HG02678 (cell line): ENCODE results near the gene TRIM10.

Source experiments
- ATAC-seq: cut with Tn5 transposase; IDR thresholded peaks from one replicate; pipeline ENCODE4 v1.9.1; 2021; ENCODE audit warnings: mild to moderate bottlenecking, moderate library complexity; ENCODE audit not compliant: unreplicated experiment

TRIM10 gene, protein sequence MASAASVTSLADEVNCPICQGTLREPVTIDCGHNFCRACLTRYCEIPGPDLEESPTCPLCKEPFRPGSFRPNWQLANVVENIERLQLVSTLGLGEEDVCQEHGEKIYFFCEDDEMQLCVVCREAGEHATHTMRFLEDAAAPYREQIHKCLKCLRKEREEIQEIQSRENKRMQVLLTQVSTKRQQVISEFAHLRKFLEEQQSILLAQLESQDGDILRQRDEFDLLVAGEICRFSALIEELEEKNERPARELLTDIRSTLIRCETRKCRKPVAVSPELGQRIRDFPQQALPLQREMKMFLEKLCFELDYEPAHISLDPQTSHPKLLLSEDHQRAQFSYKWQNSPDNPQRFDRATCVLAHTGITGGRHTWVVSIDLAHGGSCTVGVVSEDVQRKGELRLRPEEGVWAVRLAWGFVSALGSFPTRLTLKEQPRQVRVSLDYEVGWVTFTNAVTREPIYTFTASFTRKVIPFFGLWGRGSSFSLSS

DNA sequence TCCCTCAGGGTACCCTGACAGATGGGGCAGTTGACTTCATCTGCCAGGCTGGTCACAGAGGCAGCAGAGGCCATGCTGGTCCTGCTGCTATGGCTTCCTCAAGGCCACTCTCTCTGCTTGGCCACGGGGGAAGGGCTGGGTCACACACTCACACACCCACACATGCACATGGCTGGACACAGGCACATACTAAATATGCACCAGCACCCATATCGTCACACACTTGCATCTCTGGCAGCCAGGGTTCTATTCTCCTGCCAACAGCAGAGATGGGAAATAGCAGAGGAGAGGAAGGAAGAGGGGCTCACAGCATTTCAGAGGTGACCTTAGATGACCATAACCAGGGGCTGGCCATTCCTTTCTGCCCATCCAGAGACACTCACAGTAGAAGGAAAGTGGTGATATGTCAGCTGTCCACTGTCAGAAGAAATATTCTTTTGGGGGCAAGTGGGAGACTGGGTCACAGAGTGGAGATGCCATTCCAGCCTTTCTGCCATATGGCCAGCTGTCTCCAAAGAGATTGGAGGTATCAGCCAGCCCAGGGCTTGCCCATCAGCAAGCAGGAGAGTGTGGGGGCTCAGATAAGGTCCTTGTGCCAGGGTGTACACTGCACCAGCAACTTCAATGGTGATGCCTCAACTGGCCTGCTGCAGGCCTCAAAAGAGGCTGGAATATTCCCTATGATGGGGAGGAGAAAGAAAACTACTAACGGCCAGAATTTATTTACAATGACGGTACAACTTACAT, at the start of gene TRIM10:
TRIM10 (minus strand) TSS at position 427 of the 747 bp plus-strand sequence; CDS start at position 74, 353 bp downstream.
- ATAC-seq = no peak

DNA sequence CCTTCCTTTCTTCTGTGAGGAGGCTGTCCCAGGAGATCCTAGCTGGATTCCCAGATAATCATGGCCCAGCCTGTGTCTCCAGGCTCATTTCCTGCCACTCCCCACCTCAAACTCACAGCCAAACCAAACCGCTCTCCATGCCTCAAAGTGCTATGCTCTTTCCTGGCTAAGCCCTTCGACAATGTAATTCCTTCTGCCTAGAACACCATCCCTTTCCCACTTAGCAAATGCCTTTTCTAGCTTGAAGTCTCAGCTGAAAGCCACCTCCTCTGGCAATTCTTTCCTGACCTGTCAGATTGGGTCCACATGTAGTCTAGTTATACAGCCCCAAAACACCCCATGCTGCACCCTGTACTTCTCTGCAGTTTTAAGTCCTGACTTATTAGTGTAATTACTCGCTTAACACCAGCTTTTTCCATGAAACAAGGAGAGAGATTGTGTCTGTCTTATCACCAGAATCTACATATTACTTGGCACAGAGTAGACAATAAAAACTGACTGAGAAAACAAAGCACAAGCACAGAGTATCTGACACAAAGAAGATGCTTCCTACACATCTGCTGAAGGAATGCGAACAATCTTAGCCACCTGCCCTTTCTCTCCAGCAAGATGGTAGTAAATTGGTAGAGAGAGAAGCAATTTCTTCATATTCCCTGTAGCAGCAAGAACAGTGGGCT, 46.7 kb upstream of the TRIM10 start:
- no peak for ATAC-seq

DNA sequence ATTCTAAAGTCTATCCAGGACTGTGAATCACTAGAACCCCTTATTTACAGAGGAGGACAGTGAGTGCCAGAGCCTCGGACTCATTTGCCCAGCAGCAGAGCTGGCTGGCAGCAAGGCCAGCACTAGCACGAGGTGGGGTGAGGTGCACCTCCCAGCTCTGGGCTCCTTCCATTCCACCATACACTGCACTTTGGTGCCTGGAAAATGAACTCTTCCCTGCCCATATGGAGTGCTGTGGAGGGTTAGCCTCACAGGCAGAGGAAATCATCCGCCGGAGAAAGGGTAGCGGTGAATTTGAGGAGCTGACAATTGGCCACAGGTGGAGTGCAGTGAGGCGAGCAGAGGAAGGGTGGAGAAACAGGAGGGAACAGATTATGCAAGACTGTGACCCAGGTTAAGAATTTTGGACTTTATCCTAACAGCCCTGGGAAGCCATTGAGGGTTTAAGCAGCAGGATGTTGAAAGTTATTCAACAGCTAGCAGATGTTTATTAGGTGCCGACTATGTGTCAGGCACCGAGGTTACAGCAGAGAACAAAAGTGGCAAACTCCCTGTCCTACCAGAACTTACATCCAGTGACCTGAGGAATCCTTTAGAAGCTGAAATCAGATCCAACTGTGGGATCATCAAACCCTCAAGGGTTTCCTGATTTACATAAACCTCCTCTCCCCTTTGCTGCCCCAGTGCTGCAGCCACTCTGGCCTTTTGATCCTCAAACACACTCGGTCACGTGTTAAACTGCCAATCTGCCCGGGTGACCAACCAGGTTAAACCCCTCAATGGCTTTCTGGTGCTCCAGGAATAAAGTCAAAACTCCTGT, 46.0 kb upstream of the TRIM10 start:
- no peak for ATAC-seq

DNA sequence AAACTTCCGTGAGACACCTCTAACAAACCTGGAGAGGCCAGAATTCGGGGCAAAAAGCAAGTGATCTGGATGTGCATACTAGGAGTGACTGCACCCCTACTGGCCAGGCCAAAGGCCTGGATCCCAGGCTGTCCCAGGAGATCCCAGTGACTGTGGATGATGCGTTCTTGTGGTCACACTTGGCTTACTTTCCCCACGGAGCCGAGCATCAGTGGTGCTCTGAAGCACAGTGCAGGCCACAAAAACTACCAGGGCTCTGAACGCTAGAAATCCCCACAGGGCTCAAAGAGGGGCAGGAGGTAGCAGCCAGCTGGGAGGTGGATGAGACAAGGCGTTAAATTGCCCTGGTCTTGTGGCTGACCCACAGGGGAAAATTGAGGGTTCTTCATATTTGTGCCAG, 45.1 kb upstream of the TRIM10 start:
- ATAC-seq = no peak

DNA sequence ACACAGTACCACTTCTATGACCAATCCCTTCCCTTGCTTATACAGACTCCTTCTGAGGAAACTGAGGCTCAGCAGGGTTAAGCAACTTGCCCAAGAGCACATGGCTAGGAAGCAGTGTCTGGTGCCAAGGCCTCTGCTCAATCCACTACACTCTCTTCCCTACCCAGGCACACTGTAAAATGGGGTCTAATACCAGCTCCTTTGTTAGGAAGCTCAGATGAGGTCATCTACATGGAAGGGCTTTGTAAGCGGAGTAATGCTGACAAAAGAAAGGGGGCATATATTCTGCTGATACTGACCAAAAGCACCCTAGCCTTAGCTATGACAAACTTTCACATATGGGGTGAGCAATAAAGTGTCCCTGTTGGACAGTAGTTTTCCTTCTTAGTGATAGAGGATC, 43.1 kb upstream of the TRIM10 start:
- no peak for ATAC-seq

DNA sequence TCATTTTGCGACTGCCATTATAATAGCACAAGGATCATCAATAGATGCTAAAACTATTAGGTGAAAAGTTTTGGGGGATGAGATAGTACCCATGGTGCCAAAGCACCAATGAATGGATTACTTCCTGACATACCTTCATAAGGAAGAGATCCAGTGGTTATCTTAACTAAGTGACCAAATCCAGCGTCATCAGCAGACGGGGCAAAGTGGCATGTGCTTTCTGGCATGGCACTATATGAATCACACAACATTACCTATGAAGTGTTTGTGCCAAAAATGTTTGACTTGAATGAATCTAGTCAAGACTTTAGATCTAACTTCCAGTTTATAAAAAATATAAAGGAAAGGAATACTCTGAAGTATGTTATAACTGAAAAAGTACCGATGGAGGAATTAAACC, 41.4 kb upstream of the TRIM10 start:
- ATAC-seq = no peak

DNA sequence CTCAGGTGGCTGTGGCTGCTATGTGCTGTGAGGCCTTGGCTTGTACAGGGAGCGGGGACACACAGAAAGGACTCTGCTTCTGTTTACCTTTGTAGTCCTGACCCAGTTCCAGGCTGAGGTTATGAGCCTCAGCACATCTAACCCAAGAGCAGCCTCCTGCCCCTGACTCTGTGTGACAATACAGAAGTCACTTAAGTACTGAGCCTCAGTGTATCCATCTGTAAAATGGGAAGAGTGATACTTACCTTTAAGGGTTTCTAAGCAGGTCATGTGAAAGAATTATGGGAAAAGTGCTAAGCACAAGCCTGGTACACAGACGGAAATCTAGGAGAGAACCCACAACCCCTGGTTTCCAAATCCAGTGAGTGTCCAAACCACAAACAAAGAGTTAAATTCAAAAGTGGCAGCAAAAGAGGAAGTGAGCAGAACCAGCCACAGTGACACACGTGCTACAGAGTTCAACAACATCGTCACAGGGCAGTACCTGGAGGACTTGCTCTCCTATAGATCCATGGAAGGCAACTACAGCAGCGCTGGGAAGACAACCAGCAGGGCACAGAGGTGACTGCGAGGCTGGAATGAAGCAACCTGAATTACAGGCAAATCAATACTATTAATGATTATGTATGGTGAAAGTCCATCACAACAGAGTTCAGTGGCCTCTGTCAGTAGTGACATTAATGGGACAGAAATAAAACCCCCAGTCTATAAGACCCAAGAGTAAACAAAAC, 39.7 kb upstream of the TRIM10 start:
- ATAC-seq = peak; percentile 55

DNA sequence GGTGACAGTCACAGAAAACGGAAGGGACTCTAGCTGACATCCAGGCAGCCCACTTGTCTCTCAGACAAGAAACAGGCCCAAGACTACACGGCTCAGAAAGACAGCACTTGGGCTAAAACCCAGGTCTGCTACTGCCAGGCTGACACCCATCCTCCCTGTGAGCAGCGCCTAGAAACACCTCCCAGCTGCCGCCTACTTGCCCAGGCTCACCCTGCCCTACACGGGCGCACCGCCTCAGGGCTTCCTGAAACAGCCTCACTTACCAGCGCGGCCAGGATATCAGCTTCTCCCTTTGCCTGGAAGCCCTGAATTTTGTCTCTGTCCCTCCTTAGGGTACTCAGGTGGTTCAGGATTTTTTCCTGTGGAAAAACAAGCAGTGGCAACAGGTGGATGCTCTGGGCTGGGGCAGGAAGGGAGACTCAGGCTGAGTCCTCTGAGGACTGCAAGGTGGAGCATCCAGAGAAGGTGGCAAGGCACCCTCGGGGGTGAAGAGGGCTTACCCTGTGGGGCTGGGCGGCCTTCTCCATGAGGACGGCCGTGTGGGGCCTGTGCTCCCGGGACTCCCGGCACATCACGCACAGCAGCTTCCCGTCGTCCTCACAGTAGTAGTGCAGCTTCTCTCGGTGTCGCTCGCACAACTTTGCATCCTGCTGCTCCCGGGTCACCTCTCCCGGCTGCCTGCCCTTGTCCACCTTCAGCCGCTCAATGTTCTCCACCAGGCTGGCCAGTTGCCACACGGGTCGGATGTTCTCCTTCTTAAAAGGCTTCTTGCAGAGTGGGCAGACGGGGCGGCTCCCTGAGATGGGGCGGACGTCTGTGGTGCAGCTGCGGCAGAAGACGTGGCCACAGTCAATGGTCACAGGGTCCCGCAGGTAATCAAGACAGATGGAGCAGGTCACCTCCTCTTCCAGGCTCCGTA, 37.4 kb upstream of the TRIM10 start:
- no peak for ATAC-seq

DNA sequence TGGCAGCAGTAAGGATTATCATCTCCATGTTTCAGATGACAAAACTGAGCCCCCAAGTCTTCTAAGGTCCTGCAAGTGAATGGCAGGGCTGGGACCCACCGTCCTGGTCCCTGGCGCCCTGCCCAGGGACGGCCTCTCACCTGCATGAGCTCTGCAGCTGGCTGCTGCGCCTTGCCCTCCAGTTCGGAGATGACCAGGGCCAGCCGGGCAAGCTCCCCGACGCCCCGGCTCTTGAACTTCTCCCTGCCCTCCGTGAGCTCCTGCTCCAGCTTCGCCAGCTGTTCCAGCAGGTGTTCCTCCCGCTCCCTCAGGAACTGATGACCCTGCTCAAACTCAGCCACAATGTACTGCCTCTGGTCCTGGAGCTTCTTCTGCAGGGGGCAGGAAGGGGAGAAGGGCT, 35.4 kb upstream of the TRIM10 start:
- ATAC-seq = no peak

DNA sequence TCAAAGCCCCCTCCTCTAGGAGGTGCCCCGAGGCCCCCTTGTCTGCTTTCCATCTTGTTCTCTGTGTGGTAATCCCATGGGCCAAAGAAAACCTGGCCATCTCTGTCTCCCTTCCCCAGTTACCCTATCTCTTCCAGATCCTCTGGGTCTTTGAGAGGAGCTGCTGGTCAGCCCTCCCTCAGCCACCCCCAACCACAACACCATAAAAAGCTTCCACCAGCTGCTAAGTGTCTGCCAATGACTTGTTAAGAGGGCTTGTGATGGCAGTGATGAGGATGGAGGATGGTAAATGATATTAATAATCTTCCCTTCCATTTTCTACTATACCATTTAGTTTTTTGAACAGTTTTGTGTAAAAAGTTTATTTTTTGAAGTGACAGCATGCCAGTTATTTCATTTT, 34.9 kb upstream of the TRIM10 start:
- no peak for ATAC-seq

DNA sequence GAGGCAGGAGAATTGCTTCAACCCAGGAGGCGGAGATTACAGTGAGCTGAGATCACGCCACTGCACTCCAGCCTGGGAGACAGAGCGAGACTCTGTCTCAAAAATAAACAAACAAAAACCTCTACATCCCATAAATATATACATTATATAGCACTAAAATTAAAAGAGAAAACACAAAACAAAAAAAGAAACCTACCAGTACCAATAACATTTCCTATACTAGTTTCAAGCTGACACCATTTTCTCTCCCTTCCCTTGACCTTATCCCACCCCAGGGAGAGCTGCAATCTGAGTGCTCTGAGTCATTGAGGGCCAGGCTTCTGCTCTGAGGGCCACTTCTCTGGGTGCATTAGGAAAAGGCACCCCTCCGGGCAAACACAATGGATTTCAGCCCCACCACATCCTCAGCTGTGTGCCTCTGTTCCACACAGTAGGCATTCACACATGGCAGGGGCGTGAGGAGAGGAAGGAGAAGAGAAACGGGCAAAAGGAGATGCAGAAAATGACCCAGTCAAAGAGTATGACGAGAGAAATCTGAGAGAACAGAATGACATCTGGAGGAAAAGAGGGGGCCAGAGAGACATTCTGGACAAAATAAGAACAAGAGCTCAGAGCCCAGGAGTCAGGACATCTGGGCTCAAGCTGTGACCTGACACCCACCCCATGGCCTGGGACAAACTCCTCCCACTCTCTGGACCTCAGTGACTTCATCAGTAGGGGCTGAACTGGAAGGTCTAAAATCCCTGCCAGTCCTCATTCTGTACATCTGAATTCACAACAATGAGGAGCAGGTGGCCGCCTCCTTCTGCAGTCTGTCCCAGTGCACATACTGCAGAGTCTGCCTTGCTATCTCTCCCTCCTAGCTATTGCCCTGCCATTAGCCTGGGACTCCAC, 34.0 kb upstream of the TRIM10 start:
- no peak for ATAC-seq

DNA sequence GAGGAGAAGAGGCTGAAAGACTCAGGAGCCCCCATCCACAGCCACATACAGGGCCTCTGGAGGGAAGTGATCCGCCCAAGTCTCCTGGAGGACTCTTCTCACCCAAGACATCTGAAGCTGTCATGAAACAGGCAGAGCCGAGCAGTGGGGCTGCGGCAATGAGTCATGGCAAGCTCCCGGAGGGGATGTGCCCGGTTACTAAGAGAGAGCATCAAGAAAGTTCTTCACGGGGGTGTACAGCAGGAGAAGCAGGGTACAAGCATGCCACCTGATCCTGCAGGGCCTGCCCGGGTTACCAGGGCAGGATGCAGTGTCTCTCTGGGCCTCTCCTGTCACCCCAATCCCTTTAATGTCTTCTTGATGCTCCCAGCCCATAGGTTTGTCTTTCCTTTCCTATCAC, 31.1 kb upstream of the TRIM10 start:
- no peak for ATAC-seq

DNA sequence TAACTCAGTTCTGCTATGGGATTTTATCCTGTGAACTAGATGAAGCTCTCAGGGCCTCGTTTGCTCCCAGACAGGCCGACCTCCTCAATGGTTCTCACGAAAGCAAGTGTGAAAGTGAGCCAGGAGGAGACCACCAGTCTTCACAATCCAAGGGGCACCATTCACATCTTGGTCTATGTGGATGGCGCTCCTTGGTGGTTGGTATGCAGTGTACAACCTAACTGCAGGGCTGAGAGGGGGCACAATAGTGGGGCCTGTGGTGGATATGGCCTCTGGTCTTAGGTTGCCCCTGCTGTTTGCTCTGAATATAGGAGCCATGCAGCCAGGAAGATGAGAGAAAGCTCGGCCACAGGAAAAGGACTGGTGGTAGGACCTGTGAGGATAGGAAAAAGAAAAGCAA, 27.5 kb upstream of the TRIM10 start:
- no peak for ATAC-seq

DNA sequence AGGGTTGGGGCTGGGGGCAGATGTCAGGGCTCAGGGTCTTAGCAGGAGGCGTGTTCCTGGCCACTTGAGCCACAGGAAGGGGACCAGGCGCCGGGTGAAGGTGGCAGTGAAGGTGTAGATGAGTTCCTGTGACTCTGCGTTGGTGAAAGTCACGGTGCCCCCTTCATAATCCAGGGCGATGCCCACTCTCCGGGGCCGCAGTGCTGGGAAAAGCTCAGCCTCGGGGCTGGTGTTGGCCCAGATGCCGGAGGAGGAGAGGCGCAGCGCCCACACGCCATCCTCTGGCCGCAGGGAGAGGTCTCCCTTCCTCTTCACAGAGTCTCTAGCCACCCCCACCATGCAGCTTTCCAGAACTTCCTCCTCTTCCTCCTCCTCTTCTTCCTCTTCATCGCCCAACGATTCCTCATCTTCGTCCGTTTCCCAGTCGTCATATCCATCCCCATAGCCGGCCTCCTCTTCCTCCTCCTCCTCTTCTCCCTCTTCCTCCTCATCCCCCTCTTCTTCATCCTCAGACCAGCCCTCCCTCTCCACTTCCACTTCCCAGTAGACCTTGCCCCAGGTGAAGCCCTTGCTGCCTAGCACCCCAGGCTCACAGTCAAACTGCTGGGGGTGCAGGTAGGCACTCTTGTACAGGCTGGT, 25.0 kb upstream of the TRIM10 start:
- ATAC-seq = no peak

DNA sequence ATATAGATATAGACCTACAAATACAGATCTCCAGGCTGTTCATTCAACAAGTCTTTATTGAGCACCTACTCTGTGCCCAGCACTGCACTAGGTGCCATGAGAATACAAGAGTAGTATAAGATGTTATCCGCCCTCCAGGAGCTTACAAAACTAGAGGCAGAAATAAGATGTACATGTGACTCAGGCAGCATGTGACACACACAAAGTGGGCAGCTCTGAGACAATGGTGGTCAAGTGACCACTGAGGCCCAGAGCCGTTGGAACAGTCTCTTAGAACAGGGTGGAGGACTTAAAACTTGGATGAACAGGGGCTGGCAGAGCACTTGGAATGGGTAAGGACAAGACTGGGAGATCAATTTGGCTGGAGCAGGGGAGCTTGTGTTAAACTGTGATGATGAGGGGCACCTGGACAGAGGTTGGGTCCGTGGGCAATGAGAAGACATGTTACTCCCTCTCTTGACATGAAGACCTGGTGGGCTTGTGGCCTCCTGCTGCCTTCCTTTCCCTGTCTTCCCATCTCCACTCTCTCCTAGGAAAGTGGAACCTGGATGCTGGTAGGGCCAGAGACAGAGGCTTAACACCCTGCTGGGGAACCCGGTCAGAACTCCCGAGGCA, 23.5 kb upstream of the TRIM10 start:
- no peak for ATAC-seq

DNA sequence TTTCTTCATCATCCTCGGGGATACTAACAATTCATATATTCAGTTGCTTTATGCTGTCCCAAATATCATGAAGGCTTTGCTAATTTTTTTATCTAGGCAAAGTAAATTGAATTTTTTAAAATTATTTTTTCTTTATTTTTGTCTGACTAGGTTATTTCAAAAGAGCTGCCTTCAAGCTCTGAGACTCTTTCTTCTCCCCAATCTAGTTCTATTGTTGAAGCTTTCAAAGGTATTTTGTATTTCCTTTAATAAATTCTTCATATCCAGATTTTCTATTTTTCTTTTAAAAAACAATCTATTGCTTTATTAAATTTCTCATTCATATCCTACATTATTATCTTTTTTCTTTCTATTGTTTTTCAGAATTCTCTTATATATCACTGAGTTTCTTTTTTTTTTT, 19.1 kb upstream of the TRIM10 start:
- ATAC-seq = no peak

DNA sequence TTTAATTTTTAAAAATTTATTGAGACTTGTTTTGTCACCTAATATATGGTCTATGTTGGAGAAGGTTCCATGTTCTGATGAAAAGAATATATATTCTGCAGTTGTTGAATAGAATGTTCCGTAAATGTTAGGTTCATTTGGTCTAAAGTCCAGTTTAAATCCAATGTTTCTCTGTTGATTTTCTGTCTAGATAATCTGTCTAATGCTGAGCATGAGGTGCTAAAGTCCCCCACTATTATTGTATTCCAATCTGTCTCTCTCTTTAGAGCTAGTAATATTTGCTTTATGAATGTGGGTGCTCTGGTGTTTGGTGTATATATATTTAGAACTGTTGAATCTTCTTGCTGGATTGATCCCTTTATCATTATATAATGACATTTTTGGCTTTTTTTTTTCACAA, 17.8 kb upstream of the TRIM10 start:
- no peak for ATAC-seq
